B cell (primary cell): ENCODE data around the gene ZNF366. TPM values are rescaled to one million over a fixed set of nuclear protein-coding genes. Genes with fewer than 3 reads are reported as not detected.

Experiments used
- ATAC-seq: fragments of 200-7000 bp; cut with Tn5 transposase; one replicate; pipeline ENCODE4 v1.10.0; 2021; ENCODE audit warnings: low read depth, mild to moderate bottlenecking, moderate number of reproducible peaks, moderate library complexity
- CTCF ChIA-PET: fragments of 350-600 bp; sonication (Branson Sonifier 250); formaldehyde crosslinking; loops from one replicate; lab custom pipeline; 2021; ENCODE audit warnings: antibody characterized with exemption, inconsistent platforms; lab: Charles Lee
- POLR2A ChIA-PET: fragments of 350-600 bp; sonication (Branson Sonifier 250); formaldehyde crosslinking; loops from one replicate; lab custom pipeline; 2021; ENCODE audit warnings: antibody characterized with exemption; lab: Charles Lee
- DNase-seq: peaks from one replicate; pipeline ENCODE4 v3.0.0; 2013
- H2AFZ ChIP-seq: 2 replicates; pipeline ENCODE4 v1.6.1; 2012; ENCODE audit warnings: mild to moderate bottlenecking, low read depth, low read length; ENCODE audit not compliant: insufficient read depth, poor library complexity, severe bottlenecking
- H3K27ac ChIP-seq, 2 donors: 1 replicate in 1 of 2; 2 replicates in 1 of 2; pipeline ENCODE4 v1.5.1; 2012 to 2013; ENCODE audit warnings: low read length in 2 of 2, mild to moderate bottlenecking in 2 of 2, moderate library complexity in 1 of 2
- H3K27me3 ChIP-seq, 4 experiments: fragments of 200-600 bp in 1 of 4; sonication (generic) in 1 of 4; replicated peaks in 1 of 4; 1 replicate in 2 of 4; 2 replicates in 2 of 4; pipeline versions ENCODE4 v1.6.1 to v1.7.0; 2013 to 2016; ENCODE audit warnings: low read length in 3 of 4, mild to moderate bottlenecking in 2 of 4, mixed read lengths in 1 of 4, moderate library complexity in 1 of 4; ENCODE audit not compliant: insufficient read depth in 4 of 4, control insufficient read depth in 3 of 4; ENCODE audit errors: control extremely low read depth in 1 of 4
- H3K36me3 ChIP-seq, 2 experiments: replicated peaks in 1 of 2; 1 replicate in 1 of 2; 2 replicates in 1 of 2; pipeline versions ENCODE4 v1.6.1 to v1.7.1; 2013; ENCODE audit warnings: low read length in 1 of 2; ENCODE audit not compliant: insufficient read depth in 2 of 2, control insufficient read depth in 1 of 2; ENCODE audit errors: control extremely low read depth in 1 of 2, extremely low read depth in 1 of 2
- H3K4me1 ChIP-seq, 2 donors: fragments of 200-600 bp in 1 of 2; sonication (generic) in 1 of 2; 1 replicate in 1 of 2; 2 replicates in 1 of 2; pipeline versions ENCODE4 v1.5.1 to v1.6.1; 2013 to 2017; ENCODE audit warnings: low read length in 2 of 2; ENCODE audit not compliant: control insufficient read depth in 2 of 2, insufficient read depth in 2 of 2
- H3K4me2 ChIP-seq: replicated peaks from 2 replicates; pipeline ENCODE3; 2012; ENCODE audit warnings: mild to moderate bottlenecking, low read depth, low read length; ENCODE audit not compliant: poor library complexity, severe bottlenecking
- H3K4me3 ChIP-seq, 5 experiments: fragments of 200-600 bp in 1 of 5; sonication (generic) in 1 of 5; 1 replicate in 3 of 5; 2 replicates in 2 of 5; pipeline versions ENCODE4 v1.5.1 to v1.7.0; 2011 to 2016; ENCODE audit warnings: low read length in 4 of 5, mild to moderate bottlenecking in 4 of 5, low read depth in 2 of 5, control low read depth in 1 of 5, moderate library complexity in 1 of 5; ENCODE audit not compliant: insufficient read depth in 1 of 5; ENCODE audit errors: control extremely low read depth in 1 of 5, extremely low read depth in 1 of 5
- H3K79me2 ChIP-seq: fragments of 200-600 bp; sonication (generic); one replicate; pipeline ENCODE4 v1.6.0; 2016; ENCODE audit warnings: low read length; ENCODE audit not compliant: control insufficient read depth, insufficient read depth
- H3K9ac ChIP-seq: fragments of 200-600 bp; sonication (generic); 2 replicates; pipeline ENCODE4 v1.6.1; 2017; ENCODE audit warnings: mild to moderate bottlenecking, low read length, moderate library complexity
- H3K9me3 ChIP-seq, 3 donors: one replicate each; pipeline versions ENCODE4 v1.6.1 to v1.7.1; 2013; ENCODE audit warnings: low read length in 2 of 3; ENCODE audit not compliant: control insufficient read depth in 2 of 3, insufficient read depth in 1 of 3; ENCODE audit errors: control extremely low read depth in 1 of 3
- H4K20me1 ChIP-seq: 2 replicates; pipeline ENCODE4 v1.6.0; 2012; ENCODE audit warnings: mild to moderate bottlenecking, low read length; ENCODE audit not compliant: insufficient read depth, control insufficient read depth, poor library complexity, severe bottlenecking
- H3K27ac Mint-ChIP-seq: one replicate; pipeline ENCODE4 v1.8.0; 2021; ENCODE audit warnings: mixed read lengths
- H3K27me3 Mint-ChIP-seq: one replicate; pipeline ENCODE4 v1.8.0; 2021; ENCODE audit warnings: mixed read lengths
- H3K4me1 Mint-ChIP-seq: one replicate; pipeline ENCODE4 v1.8.0; 2021; ENCODE audit warnings: mixed read lengths
- H3K4me3 Mint-ChIP-seq: one replicate; pipeline ENCODE4 v1.8.0; 2021; ENCODE audit warnings: mixed read lengths
- H3K9me3 Mint-ChIP-seq: one replicate; pipeline ENCODE4 v1.8.0; 2022; ENCODE audit warnings: mixed read lengths; ENCODE audit not compliant: insufficient read depth
- EZH2 ChIP-seq: IDR thresholded peaks from 2 replicates; pipeline ENCODE4 v1.6.1; 2012; ENCODE audit warnings: borderline replicate concordance, low read depth, mild to moderate bottlenecking, moderate library complexity, low read length; ENCODE audit not compliant: insufficient read depth, poor library complexity, severe bottlenecking
- WGBS: methylation state at CpG from one replicate; pipeline ENCODE4 v1.1.5; 2013; ENCODE audit warnings: missing lambda C conversion rate; ENCODE audit not compliant: insufficient coverage; 5-methylcytosine and 5-hydroxymethylcytosine counted together
- intact Hi-C: fragments of 100-400 bp; cut with micrococcal nuclease; formaldehyde crosslinking; loops from one replicate; pipeline ENCODE4 v1.10.0; 2022
- polyA plus RNA-seq: library from polyadenylated mRNA; depleted of rRNA; stranded (reverse); fragments of >200 nt; gene quantifications from 2 replicates; pipeline ENCODE4 v1.2.3, GENCODE V29; 2012
- total RNA-seq, 2 donors: library from RNA; stranded (reverse); fragments of 120-200 nt in 1 of 2; gene quantifications; 1 replicate in 1 of 2; 2 replicates in 1 of 2; pipeline versions ENCODE4 v1.2.3 to v1.2.4, GENCODE V29; 2013 to 2022
- TF ChIP-seq, protein P1 (sequence below): fragments of 200-600 bp; IDR thresholded peaks from one replicate; pipeline ENCODE4 v1.8.0; 2022; ENCODE audit warnings: antibody characterized with exemption, mild to moderate bottlenecking

Gene ZNF366
- total and polyA plus RNA-seq, 2 donors (not counting 1 experiment from before 2014, with no cell fraction given), result 0.03 TPM; not detected in 1

- ATAC-seq (no peak), DNase-seq (no peak)
- TF ChIP-seq EZH2, result no peak
- TF ChIP-seq, protein P1, sequence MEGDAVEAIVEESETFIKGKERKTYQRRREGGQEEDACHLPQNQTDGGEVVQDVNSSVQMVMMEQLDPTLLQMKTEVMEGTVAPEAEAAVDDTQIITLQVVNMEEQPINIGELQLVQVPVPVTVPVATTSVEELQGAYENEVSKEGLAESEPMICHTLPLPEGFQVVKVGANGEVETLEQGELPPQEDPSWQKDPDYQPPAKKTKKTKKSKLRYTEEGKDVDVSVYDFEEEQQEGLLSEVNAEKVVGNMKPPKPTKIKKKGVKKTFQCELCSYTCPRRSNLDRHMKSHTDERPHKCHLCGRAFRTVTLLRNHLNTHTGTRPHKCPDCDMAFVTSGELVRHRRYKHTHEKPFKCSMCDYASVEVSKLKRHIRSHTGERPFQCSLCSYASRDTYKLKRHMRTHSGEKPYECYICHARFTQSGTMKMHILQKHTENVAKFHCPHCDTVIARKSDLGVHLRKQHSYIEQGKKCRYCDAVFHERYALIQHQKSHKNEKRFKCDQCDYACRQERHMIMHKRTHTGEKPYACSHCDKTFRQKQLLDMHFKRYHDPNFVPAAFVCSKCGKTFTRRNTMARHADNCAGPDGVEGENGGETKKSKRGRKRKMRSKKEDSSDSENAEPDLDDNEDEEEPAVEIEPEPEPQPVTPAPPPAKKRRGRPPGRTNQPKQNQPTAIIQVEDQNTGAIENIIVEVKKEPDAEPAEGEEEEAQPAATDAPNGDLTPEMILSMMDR, result no peak
- no peak overlapping the region for H3K27ac ChIP-seq
- H3K27me3 Mint-ChIP-seq, result peaks cover 34% of the 10 kb centered on the region
- no peaks in the 10 kb centered on the region for H3K4me1 Mint-ChIP-seq
- intact Hi-C loops, result no loop called here
- WGBS, result no CpG with 5 or more reads among the region's 1 CpG
- H3K79me2 ChIP-seq, result no peaks in the 10 kb centered on the region
- H3K9me3 Mint-ChIP-seq, result no peaks in the 10 kb centered on the region
- H2AFZ ChIP-seq, result no peak overlapping the region
- CTCF ChIA-PET, result no interaction called here
- H3K9me3 ChIP-seq, result no peaks in the 10 kb centered on the region
- no peaks in the 10 kb centered on the region for H3K27me3 ChIP-seq
- H3K4me1 ChIP-seq, result no peaks in the 10 kb centered on the region
- no peak overlapping the region for H3K4me3 ChIP-seq
- H3K4me2 ChIP-seq, result no peak overlapping the region
- H4K20me1 ChIP-seq, result no peaks in the 10 kb centered on the region
- H3K36me3 ChIP-seq, result no peaks in the 10 kb centered on the region
- H3K9ac ChIP-seq, result no peak overlapping the region
- H3K4me3 Mint-ChIP-seq, result no peak overlapping the region
- POLR2A ChIA-PET, result no interaction called here
- H3K27ac Mint-ChIP-seq, result no peak overlapping the region
Measured at GRCh38 chr5:72472031-72472430, 35.2 kb downstream of the ZNF366 start.

GRCh38 chr5:72470826-72471225, 36.4 kb downstream of the ZNF366 start:
- peaks cover 0 to 4% of the 10 kb centered on the region in 2 donors for H3K4me1 ChIP-seq
- no CpG with 5 or more reads among the region's 2 CpGs for WGBS
- no peaks in the 10 kb centered on the region for H3K27me3 ChIP-seq
- ChIA-PET POLR2A (no interaction called here), CTCF (no interaction called here)
- intact Hi-C loops, result no loop called here
- Mint-ChIP-seq H3K27ac (no peak overlapping the region), H3K4me3 (no peak overlapping the region), H3K9me3 (no peaks in the 10 kb centered on the region), H3K4me1 (peaks cover 2% of the 10 kb centered on the region), H3K27me3 (peaks cover 29% of the 10 kb centered on the region)
- H4K20me1 ChIP-seq, result no peaks in the 10 kb centered on the region
- H2AFZ ChIP-seq, result no peak overlapping the region
- H3K27ac ChIP-seq, result no peak overlapping the region
- TF ChIP-seq EZH2, result no peak
- TF ChIP-seq, protein P1, result no peak
- H3K79me2 ChIP-seq, result no peaks in the 10 kb centered on the region
- ATAC-seq (no peak), DNase-seq (no peak)
- H3K9ac ChIP-seq, result no peak overlapping the region
- no peak overlapping the region for H3K4me2 ChIP-seq
- no peaks in the 10 kb centered on the region for H3K36me3 ChIP-seq
- H3K9me3 ChIP-seq, result no peaks in the 10 kb centered on the region
- no peak overlapping the region for H3K4me3 ChIP-seq
